Dermis blood vessel endothelial cell (primary cell): ENCODE measurements around the gene MCF2L. TPM values are rescaled to one million over a fixed set of nuclear protein-coding genes. Genes with fewer than 3 reads are reported as not detected.

ENCODE experiments used
- DNase-seq: peaks from one replicate; pipeline ENCODE4 v3.0.0; 2010
- total RNA-seq: library from RNA; depleted of rRNA; stranded (reverse); fragments of >200 nt; gene quantifications from 2 replicates; pipeline ENCODE4 v1.2.3, GENCODE V29; 2014

Gene MCF2L
- total RNA-seq, 1 donor from 2014 or later, result 51.4 TPM

- DNase-seq, result no peak
Measured at GRCh38 chr13:112983042-112983305, 14.0 kb downstream of the MCF2L start.

- no peak for DNase-seq
Measured at GRCh38 chr13:112983428-112984196, 14.6 kb downstream of the MCF2L start.

- DNase-seq, result no peak
Measured at GRCh38 chr13:112984501-112984900, 15.5 kb downstream of the MCF2L start.

GRCh38 chr13:112984954-112985802 is 16.2 kb downstream of the MCF2L start:
- DNase-seq, result no peak

GRCh38 chr13:112985803-112986408 is 16.9 kb downstream of the MCF2L start:
- DNase-seq, result no peak

- no peak for DNase-seq
Measured at GRCh38 chr13:112986470-112986869, 17.5 kb downstream of the MCF2L start.

GRCh38 chr13:112986946-112987681 is 18.1 kb downstream of the MCF2L start:
- DNase-seq, result no peak

- no peak for DNase-seq
Measured at GRCh38 chr13:112987682-112988024, 18.6 kb downstream of the MCF2L start.

GRCh38 chr13:112990783-112991182 is 21.8 kb downstream of the MCF2L start:
- no peak for DNase-seq

- DNase-seq, result no peak
Measured at GRCh38 chr13:112991609-112992008, 22.6 kb downstream of the MCF2L start.

GRCh38 chr13:112992931-112993680 is 24.1 kb downstream of the MCF2L start:
- no peak for DNase-seq

- no peak for DNase-seq
Measured at GRCh38 chr13:112994084-112994780, 25.2 kb downstream of the MCF2L start.

GRCh38 chr13:112994781-112995355 is 25.9 kb downstream of the MCF2L start:
- DNase-seq, result no peak

GRCh38 chr13:112995395-112996191 is 26.6 kb downstream of the MCF2L start:
- no peak for DNase-seq

- DNase-seq, result no peak
Measured at GRCh38 chr13:112996671-112997091, 27.7 kb downstream of the MCF2L start.

- peak; percentile 11 for DNase-seq
Measured at GRCh38 chr13:112997188-112998130, 28.4 kb downstream of the MCF2L start.

- no peak for DNase-seq
Measured at GRCh38 chr13:112998521-112999280, 29.7 kb downstream of the MCF2L start.

- DNase-seq, result no peak
Measured at GRCh38 chr13:112999414-113000177, 30.6 kb downstream of the MCF2L start.
